Dermis microvascular lymphatic vessel endothelial cell (primary cell): ENCODE data around the gene CHCHD1. TPM values are rescaled to one million over a fixed set of nuclear protein-coding genes. Genes with fewer than 3 reads are reported as not detected.
"Not testable (repeated sequence)": the region's sequence is repeated elsewhere in the genome, so short reads cannot be mapped to it uniquely, and the experiment has no call there.

Source experiments
- DNase-seq, 2 donors: peaks; one replicate each; pipeline versions ENCODE4 v3.0.0 to v3.0.0-alpha.2; 2010; ENCODE audit warnings: low read depth in 2 of 2
- total RNA-seq: library from RNA; depleted of rRNA; stranded (reverse); fragments of >200 nt; gene quantifications from 2 replicates; pipeline ENCODE4 v1.2.1, GENCODE V29; 2014

Gene CHCHD1
- total RNA-seq, 1 donor from 2014 or later: 25.3 TPM

GRCh38 chr10:73810735-73811465 lies 29.1 kb downstream of the CHCHD1 start:
- DNase-seq: peak in 1 of 2 donors; percentile 18

GRCh38 chr10:73812657-73813056 lies 30.8 kb downstream of the CHCHD1 start:
- DNase-seq: no peak

DNA sequence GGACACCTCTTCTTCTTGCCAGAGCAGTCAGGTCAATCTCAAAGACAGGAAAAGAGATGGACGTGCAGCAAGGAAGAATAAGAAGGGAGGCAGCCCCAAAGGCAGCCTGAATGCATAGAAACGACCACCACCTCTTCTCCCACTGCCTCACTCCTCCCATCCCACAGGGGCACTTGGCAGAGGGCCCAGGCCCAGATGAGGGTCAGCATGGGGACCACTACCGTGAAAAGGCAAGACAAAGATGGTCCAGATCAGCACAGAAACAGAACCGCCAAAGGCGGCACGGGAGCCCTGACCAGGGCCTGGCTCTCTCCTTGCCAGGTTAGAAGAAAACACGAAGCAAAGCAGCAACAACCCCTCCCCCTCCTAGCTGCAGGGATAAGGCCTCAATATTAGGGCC lies 31.5 kb downstream of the CHCHD1 start:
- no peak for DNase-seq

DNA sequence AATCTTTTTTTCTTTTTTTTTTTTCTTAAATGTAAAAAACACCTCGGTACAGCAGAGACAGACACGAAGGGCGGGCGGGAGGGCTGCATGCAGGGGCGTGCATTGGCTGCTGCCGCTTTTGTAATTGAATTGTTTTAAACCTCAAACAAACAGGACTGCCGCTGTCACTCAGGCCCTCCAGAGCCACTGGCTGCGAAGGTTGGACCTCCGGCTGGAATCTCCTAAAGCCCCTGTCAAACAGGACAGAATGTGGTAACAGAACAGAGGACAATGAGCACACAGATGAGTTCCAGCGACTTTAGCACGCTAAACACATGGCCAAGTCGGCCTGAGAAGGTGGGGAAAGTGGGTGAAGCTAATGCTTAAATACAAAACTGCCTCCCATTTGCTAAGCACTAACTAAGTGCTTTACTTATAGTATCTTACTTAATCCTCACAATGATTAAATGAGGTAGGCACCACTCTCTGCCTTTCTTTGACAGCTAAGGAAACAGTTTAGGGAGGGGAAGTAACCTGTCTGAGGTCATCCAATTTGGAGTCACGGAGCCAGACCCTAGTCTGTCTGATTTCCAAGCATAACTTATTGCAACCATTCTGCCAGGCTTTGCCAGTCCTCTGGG lies 32.5 kb downstream of the CHCHD1 start:
- no peak for DNase-seq

- DNase-seq: peak in 1 of 2 donors; percentile 14
These were observed 33.3 kb downstream of the CHCHD1 start for GRCh38 chr10:73814896-73815718.

GRCh38 chr10:73815719-73816030 lies 33.8 kb downstream of the CHCHD1 start:
- no peak for DNase-seq

GRCh38 chr10:73816917-73817729 lies 35.3 kb downstream of the CHCHD1 start:
- no peak for DNase-seq

GRCh38 chr10:73817826-73818225 lies 36.0 kb downstream of the CHCHD1 start:
- DNase-seq: no peak

DNA sequence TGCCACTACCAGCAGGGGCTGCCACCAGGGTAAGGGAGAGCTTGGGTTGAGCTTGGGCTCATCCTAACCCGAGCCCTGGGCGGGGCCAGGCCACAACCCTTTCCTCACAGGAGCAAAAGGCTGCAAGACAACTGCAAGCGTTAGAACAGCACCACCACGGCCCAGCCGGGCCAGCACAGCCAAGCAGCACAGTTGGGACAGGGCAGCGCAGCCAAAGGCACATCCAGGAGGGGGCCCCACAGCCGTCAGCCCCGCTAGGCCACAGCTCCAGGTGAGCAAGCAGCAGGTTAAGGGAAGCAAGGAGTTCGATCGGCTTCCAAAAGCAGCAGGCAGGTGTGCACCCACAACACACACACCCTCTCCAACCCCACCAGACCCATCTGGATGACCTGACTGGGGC lies 36.6 kb downstream of the CHCHD1 start:
- DNase-seq: no peak

GRCh38 chr10:73819081-73819480 lies 37.2 kb downstream of the CHCHD1 start:
- no peak for DNase-seq

DNA sequence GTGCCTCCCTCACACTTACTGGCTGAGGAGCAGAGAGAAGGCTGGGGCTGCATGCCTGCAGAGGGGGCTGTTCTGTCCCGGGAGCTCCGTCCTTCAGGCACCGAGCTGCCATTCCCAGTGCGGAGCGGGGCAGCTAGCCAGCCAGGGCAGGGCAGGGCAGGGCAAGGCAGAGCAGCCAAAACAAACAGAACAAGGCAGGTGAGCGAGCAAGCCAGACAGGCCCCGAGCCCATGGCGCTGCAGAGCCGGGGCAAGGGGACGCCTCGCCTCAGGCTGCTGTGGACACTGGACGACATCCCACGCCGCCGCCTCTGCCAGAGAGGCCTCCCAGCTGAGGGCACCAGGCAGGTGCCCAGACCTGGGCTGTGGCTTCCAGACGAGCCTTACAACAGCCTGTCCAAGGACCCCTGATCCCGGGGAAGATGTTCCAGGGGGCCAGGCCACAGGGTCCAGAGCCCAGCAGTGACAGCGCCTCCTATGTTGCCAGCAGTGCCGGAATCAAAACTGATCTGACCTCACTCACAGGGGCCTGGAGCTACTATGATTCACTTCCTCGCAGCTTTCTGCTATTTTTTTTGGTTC lies 37.8 kb downstream of the CHCHD1 start:
- peak; percentile 36 to 77 for DNase-seq

GRCh38 chr10:73823391-73823790 lies 41.5 kb downstream of the CHCHD1 start:
- no peak for DNase-seq

DNA sequence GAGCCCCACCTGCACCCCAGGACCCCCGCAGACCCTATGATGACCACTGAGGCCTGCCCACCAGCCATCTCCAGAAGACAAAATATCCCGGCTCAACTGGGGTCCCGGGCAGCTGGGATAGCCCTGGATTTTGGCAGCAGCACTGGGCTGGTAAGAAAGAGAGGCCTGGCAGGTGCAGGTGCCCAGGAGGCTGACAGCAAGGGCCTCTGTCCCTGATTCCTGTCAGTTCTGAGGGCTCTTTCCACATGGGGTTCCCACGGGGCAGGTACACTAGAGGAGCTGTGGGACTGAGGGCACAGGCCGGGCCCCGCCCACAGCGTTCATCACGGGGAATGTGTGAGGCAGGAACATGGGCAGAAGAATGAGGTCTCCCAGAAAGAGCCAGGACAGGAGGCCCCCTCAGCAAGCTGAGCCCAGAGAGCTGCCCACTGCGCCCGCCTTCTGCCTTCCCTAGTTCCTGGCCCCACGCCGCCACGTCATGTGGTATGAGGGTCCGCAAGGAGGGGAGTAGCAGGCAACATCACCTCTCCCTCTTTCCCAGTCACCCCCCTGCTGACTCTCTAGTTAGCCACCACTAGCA lies 42.4 kb downstream of the CHCHD1 start:
- no peak for DNase-seq

DNA sequence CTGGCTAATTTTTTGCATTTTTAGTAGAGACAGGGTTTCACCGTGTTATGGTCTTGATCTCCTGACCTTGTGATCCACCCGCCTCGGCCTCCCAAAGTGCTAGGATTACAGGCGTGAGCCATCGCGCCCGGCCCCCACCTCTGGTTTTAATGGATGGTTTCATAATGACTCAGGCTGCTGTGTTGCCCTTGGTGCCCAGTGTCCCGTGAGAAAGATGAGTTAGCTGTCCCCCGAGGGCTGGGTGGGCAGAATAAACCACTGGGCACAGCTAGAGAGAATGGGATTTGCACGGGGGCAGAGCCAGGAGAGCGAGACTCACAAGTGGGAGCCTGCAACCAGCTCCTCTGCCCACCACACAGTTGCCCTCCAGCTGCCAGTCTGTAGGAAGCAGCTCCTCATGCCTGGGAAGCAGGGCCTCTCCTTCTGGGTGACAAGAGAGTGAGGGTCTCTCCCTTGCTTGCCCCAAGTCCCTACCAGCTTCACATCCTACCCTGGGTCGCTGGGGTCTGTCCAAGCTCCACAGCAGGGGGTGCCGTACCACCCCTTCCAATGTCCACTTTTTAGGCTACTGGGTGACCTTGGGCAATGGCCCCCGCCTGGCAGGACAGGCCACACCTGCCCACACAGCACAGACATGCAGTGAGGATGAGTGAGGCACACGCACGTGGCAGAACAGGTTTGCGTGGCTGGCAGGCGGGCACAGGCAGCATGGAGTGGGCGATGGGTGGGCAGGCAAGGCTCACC lies 45.7 kb downstream of the CHCHD1 start:
- no peak for DNase-seq

DNA sequence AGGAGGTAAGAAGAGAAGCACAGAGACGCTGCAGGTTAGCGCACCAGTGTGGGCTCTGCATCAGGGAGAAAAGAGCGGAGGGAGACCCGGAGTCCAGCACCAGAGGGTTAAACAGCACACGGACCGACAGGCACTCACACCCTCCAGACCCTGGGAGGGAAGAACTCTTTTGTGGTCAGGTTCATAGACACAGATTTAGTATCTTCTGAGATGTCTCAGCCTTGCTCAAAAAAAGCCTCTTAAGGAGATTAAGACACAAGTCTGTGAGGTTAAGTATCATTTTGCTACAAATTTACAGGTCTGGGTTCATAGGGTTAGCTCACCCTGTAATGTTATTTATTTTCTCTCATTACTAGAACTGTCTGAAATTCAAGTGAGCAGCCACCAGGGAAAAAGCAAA lies 46.3 kb downstream of the CHCHD1 start:
- DNase-seq: no peak

GRCh38 chr10:73829090-73829489 lies 47.2 kb downstream of the CHCHD1 start:
- not testable (repeated sequence) for DNase-seq
